ENCODE measurements around the gene PPP2R2D.
A peak's percentile ranks its signal among the peaks of the same experiment; 100 is the strongest.

PPP2R2D gene

DNA sequence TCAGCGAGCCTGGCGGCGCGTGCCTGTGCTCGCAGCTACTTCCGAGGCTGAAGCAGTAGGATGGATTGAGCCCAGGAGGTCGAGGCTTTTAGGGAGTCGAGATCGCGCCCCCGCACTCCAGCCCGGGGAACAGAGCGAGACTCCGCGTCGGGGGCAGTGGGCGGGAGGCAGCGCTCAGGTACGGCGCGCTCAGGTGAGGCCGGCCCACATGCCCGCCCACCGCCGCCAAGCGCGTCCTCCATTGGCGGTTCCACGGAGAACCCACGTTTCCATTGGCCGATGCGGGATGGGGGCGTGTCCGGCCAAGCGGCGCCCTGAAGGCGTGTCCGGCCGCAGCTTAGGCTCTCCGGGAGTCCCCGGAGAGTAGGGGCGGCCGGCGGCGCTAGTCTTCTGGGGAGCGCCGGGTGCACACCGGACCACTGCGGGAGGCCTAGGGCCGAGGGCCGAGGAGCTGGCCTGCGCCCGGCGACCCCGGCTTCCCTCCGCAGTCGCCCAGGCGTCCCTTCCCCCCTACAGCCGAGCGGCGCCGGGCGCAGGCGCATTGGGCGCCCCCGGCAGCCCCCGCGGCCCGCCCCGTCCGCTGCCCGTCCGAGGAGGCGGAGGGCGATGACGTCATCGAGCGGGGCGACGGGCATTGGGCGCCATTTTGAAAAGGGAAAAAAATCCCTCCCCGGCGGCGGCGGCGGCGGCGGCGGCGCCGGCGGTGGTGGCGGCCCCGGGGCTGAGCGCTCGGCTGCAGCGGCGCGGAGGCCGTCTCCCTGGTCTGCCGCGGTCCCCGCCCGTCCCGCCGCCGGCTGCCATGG lies at the start of gene PPP2R2D:
Gene PPP2R2D (plus strand): TSS at position 659 of the 803 bp plus-strand sequence. CDS start 141 bp downstream, at position 800.
- DNase-seq = peak; percentile 40

- no peak for DNase-seq
Observed at GRCh38 chr10:131851346-131851745, 49.5 kb upstream of the PPP2R2D start.

DNA sequence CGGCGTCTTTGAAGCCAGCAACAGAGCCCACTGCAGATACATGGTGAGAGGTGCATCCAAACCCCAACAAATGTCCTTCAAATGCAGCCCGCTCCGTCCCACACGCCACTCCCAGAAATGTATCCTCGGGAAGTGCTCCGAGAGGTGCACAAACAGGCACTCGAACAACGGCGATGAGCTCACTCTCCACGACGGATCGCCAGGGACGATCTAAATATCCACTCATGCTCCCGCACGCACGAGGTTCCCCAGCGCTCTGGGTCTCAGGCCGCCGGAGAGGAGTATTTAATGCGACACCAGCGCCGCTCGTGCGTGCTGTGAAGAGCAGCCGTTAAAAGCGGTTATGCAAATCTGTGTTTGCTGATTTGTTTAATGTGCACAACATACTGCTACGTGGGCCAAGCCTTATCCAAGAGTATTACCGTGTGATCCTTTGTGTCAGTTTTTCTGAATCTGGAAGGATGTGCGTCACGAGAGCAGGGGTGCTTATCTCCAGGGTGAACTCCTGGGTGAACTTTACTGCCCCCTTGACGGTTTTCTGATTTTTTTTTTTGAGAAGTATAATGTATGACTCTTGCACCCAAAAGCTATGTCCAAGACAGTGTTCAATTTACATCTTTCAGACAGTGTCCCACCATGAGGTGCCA lies 48.5 kb upstream of the PPP2R2D start:
- DNase-seq = no peak

DNA sequence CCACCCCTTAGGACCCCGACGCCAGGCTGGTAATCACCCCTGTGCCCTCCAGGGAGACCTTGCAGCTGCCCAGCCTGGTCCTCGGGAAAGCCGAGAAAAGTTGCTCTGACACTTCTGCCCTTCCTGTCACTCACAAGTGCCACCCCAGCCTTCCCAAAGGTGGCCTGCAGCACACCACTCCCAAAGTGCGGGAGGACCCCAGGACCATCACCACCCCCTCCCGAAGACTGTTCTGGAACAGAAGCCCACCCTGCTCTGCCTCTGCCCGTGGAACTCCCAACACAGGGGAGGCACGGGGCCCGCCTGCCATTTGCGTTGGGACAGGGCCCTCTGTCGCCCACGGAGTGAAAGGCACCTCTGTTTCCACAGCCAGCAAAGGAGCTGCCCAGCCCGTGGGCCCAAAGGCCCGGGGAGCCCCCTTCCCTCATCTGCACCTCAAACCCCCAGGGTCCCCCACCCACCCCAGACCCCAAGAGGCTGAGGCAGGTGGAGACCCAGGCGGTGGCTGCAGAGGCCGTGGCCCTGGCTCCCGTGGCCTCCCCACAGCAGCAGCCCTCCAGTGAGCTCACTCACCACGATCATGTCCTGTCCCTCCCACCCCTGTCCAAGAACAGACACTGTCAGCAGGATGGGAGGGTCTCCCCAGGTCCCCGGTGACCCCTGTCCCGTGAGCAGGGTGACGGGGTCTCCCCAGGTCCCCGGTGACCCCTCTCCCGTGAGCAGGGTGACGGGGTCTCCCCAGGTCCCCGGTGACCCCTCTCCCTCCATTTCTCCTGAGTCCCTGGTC lies 47.8 kb upstream of the PPP2R2D start:
- DNase-seq = no peak

DNA sequence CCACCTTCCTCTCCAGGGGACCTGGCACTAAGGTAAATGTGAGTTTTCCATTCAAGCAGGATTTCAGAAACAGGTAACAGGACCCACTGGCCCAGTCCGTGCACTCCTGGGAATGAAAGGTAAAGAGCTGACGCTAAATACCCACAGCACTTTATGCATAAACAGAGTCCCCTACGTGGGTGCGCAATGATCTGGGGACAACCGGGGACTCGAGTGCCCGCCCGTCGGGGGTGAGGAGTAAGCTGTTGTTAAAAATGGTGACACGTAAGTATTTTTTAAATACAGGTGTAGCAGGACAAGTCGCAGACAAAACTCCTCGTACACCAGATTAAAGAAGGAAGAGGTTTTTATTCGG lies 47.2 kb upstream of the PPP2R2D start:
- DNase-seq = no peak

DNA sequence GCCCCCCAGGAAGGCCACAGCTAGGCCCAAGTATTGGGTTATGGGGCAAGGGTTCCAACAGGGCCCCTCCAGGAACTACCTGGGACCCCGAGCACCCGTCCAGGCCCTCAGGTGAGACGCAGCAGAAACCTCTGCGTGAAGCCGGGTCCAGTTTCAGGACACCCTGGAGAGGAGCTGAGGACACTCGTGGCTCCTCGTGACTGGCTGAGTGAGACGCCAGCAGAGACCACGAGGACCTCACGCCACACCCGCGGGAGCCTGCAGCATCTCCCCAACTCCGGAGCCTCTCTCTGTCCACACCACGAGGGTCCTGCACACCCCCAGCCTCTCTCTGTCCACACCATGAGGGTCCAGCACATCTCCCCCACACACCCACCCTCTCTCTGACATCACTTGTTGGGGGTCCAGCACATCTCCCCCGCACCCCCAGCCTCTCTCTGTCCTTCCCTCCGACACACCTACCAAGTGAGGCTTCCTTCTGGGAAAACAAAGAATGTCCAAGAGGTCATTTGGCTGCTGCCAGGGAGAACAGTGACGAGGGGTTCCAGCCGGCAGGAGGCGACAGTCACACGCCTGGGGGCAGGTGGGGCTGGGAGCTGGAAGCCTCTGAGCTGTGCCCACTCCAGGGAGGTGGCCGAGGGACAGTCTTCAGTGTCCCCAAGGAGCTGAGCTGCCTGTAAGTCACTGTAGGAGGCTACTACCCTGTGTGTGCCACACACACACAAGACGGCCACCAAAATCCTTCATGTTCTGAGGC lies 46.1 kb upstream of the PPP2R2D start:
- DNase-seq = no peak

DNA sequence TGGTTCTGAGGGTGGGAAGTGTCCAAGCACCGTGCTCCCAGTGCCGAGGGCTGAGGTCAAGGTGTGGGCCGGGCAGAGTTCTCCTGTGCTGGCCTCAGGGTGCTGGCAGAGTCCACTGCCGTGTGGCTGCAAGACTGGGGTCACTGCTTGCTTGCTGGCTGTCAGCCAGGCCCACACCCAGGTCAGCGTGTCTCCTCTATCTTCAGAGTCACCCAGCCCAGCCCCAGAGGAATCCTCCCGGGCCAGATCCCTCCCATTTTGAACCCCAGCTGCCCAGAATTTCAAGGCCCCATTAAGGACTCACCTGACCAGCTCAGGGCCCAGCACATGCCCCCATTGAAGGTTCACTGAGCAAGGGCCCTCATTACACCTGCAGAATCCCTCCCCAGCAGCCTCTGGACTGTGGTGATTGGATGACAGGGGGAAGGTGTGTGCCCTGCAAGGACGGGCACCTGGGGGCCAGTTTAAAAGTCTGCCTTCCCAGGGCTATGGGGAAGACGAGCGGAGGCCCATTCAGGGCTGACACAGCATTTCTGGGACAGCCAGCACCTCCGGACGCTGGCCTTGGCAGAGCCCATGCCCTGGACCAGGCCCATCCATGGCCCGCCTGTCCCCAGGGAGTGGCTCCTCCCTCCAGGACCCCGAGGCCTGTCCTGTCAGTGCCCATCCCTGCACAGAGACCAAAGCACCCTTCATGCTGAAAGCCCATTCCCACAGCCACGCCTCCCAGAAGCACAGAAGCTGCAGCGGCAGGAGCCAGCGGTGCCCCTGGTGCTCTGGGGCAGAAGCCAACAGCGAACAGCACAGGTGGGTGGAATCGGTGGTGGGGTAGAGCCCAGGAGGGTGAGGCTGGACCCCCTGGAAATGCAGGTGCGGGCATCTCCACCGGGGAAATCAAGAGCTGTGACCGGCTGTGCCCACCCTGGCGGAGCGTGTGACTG lies 45.1 kb upstream of the PPP2R2D start:
- no peak for DNase-seq

GRCh38 chr10:131856441-131857094 lies 44.2 kb upstream of the PPP2R2D start:
- no peak for DNase-seq

- DNase-seq = no peak
Observed at GRCh38 chr10:131857156-131858117, 43.4 kb upstream of the PPP2R2D start.

DNA sequence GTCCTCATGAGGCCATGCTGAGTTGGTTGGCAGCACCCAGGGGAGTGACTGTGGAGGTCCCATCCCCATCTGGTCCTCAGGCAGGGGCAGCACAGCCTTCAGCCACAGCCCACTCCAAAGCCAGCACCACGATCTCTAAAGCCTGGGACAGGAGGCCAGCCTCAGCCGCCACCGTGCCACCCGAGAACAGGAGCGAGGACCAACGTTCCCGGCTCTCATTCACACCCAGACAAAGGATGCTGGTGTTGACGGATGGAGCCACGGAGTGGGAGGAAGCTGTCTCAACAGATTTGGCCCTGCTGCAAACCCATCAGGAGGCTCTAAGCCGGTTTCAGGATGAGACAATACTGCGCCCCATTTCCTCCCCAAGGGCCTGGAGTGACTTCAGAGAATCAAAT lies 42.7 kb upstream of the PPP2R2D start:
- no peak for DNase-seq

DNA sequence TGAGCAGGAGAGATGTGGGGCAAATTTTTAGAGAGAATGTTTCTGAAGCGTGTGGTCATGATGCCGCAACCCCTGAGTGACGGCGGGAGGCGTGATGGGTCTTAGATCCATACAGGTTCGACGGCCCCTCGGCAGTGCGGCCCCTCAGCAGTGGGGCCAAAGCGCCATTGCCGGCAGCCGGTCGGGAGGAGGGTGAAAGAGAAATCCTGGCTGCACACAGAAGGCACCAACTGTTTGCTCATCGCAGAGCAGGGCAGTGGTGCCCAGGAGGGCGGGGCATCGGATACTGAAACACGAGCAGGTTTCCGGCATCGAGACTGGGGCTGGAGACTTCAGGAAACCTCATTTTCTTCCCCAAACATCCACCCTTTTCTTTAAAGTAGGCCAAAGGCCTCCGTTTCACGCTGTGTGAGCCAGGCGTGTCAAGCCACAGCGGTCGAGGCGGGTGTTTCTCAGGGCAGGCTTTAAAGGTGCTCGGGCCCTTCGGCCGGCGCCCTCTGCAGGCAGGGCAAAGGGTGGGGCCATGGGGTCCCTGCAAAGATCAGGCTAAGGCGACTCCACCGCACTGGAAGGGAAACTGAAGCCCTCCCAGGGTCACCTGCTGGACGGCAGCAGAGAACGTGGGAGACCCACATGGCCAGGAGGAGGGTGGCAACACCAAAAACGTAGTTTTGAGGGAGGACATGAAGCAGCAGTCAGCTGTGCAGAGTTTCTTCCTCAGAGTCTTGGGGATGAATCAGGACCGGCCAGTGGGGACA lies 42.0 kb upstream of the PPP2R2D start:
- no peak for DNase-seq

- no peak for DNase-seq
Observed at GRCh38 chr10:131859341-131860020, 41.3 kb upstream of the PPP2R2D start.

DNA sequence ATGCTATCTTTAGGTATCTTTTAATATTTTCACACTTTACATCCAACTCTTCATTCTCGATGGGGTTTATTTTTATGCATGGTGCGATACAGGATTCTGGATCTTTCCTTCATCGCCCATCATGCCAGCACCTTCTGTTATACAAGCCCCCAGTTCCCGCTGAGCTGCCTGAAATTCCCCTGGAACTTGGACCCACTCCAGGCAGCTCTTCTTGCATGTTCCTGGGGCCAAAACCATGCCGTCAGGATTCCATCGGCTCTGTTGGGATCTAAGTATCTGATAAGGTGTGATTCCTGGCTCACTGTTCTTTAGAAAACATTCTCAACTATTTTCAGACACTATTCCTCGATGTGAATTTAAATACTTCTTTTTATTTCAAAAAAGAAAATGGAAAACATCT lies 40.5 kb upstream of the PPP2R2D start:
- no peak for DNase-seq

GRCh38 chr10:131860806-131861440 lies 39.9 kb upstream of the PPP2R2D start:
- no peak for DNase-seq

DNA sequence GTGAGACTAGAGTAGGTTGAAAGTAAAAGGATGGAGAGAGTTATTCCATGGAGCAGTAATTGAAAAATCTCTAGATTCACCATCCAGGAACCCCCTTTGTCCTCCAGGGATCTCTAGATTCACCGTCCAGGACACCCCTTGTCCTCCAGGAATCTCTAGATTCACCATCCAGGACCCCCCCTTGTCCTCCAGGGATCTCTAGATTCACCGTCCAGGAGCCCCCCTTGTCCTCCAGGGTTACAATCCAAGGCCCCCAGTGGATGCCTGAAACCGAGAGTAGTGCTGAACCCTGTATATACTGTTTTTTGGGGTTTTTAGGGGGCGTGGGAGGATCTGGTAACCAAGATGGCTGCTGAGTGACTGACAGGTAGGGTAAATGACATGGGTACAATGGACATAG lies 38.3 kb upstream of the PPP2R2D start:
- DNase-seq = no peak

- no peak for DNase-seq
Observed at GRCh38 chr10:131865223-131865917, 35.4 kb upstream of the PPP2R2D start.

GRCh38 chr10:131866673-131867072 lies 34.1 kb upstream of the PPP2R2D start:
- no peak for DNase-seq

- no peak for DNase-seq
Observed at GRCh38 chr10:131868436-131868835, 32.4 kb upstream of the PPP2R2D start.

Measured in NCI-H1417 treated with DMSO at 0.1 percent for 48 hours (cell line).